Astrocyte (in vitro differentiated cells and primary cell): ENCODE results near the gene CSF1. TPM values are rescaled to one million over a fixed set of nuclear protein-coding genes. Genes with fewer than 3 reads are reported as not detected.

Experiments
- DNase-seq: peaks from one replicate; pipeline ENCODE4 v3.0.0-alpha.2; 2010; ENCODE audit warnings: low read depth
- FAIRE-seq: peaks from 2 replicates; lab custom pipeline; 2011; peaks lifted over from hg19 to GRCh38; lab: Jason Lieb, UNC
- H2AFZ ChIP-seq: 2 replicates; pipeline ENCODE4 v1.6.0; 2012; ENCODE audit warnings: low read depth, low read length, inconsistent platforms
- H3K27ac ChIP-seq: 2 replicates; pipeline ENCODE4 v1.5.1; 2011; ENCODE audit warnings: low read depth, low read length, inconsistent platforms
- H3K27me3 ChIP-seq: 2 replicates; pipeline ENCODE4 v1.6.0; 2011; ENCODE audit warnings: low read length, inconsistent platforms; ENCODE audit not compliant: insufficient read depth
- H3K36me3 ChIP-seq: 2 replicates; pipeline ENCODE4 v1.5.1; 2011; ENCODE audit warnings: low read length, inconsistent platforms; ENCODE audit not compliant: insufficient read depth
- H3K4me1 ChIP-seq: 2 replicates; pipeline ENCODE4 v1.5.1; 2011; ENCODE audit warnings: low read length, inconsistent platforms; ENCODE audit not compliant: insufficient read depth
- H3K4me2 ChIP-seq: 2 replicates; pipeline ENCODE4 v1.6.0; 2012; ENCODE audit warnings: low read length, inconsistent platforms
- H3K4me3 ChIP-seq: 2 replicates; pipeline ENCODE4 v1.5.1; 2011; ENCODE audit warnings: low read depth, mild to moderate bottlenecking, low read length, inconsistent platforms; ENCODE audit not compliant: insufficient read depth
- H3K79me2 ChIP-seq: 2 replicates; pipeline ENCODE4 v1.6.0; 2012; ENCODE audit warnings: mild to moderate bottlenecking, low read length, inconsistent platforms; ENCODE audit not compliant: insufficient read depth
- H3K9ac ChIP-seq: 2 replicates; pipeline ENCODE4 v1.6.0; 2012; ENCODE audit warnings: mild to moderate bottlenecking, low read length, inconsistent platforms
- H3K9me3 ChIP-seq: 2 replicates; pipeline ENCODE4 v1.5.1; 2012; ENCODE audit warnings: low read depth, mild to moderate bottlenecking, low read length, inconsistent platforms; ENCODE audit not compliant: insufficient read depth
- H4K20me1 ChIP-seq: 2 replicates; pipeline ENCODE4 v1.6.0; 2012; ENCODE audit warnings: low read length, inconsistent platforms; ENCODE audit not compliant: insufficient read depth
- H3K27ac Mint-ChIP-seq: one replicate; pipeline ENCODE4 v1.8.0; 2021; ENCODE audit warnings: mild to moderate bottlenecking, mixed read lengths; ENCODE audit not compliant: unreplicated experiment
- H3K27me3 Mint-ChIP-seq: one replicate; pipeline ENCODE4 v1.8.0; 2021; ENCODE audit warnings: low read depth, mixed read lengths; ENCODE audit not compliant: unreplicated experiment
- H3K36me3 Mint-ChIP-seq: one replicate; pipeline ENCODE4 v1.8.0; 2021; ENCODE audit warnings: low read depth, mixed read lengths; ENCODE audit not compliant: unreplicated experiment
- H3K4me1 Mint-ChIP-seq: one replicate; pipeline ENCODE4 v1.8.0; 2021; ENCODE audit warnings: low read depth, mixed read lengths; ENCODE audit not compliant: unreplicated experiment
- H3K4me3 Mint-ChIP-seq: one replicate; pipeline ENCODE4 v1.8.0; 2021; ENCODE audit warnings: mild to moderate bottlenecking, moderate library complexity, mixed read lengths; ENCODE audit not compliant: unreplicated experiment
- H3K9me3 Mint-ChIP-seq: one replicate; pipeline ENCODE4 v1.8.0; 2021; ENCODE audit warnings: mild to moderate bottlenecking, mixed read lengths; ENCODE audit not compliant: unreplicated experiment
- EZH2 ChIP-seq: IDR thresholded peaks from 2 replicates; pipeline ENCODE4 v1.6.1; 2012; ENCODE audit warnings: mild to moderate bottlenecking, low read length, inconsistent platforms; ENCODE audit not compliant: insufficient read depth
- total RNA-seq: library from RNA; stranded (reverse); gene quantifications from 2 replicates; pipeline ENCODE4 v1.2.1, GENCODE V29; 2021
- TF ChIP-seq, protein P1 (sequence below): IDR thresholded peaks from 2 replicates; pipeline ENCODE4 v1.5.1; 2011; ENCODE audit warnings: low read depth, mild to moderate bottlenecking, inconsistent platforms, low read length, moderate library complexity; ENCODE audit not compliant: insufficient read depth

The CSF1 gene
- total RNA-seq, 1 donor from 2014 or later: 12.3 TPM

GRCh38 chr1:109933856-109934711 lies 23.4 kb downstream of the CSF1 start:
- Histone ChIP-seq H3K9ac (no peak overlapping the region), H4K20me1 (no peaks in the 10 kb centered on the region), H3K4me2 (peak overlapping the region; percentile 30), H3K9me3 (peaks cover 3% of the 10 kb centered on the region), H3K36me3 (no peaks in the 10 kb centered on the region), H3K27ac (peak overlapping the region; percentile 3), H3K27me3 (no peaks in the 10 kb centered on the region), H2AFZ (no peak overlapping the region), H3K4me1 (peaks cover 17% of the 10 kb centered on the region), H3K4me3 (no peak overlapping the region), H3K79me2 (no peaks in the 10 kb centered on the region)
- H3K9me3 Mint-ChIP-seq: peaks cover 4% of the 10 kb centered on the region
- peak; percentile 91 for DNase-seq
- H3K36me3 Mint-ChIP-seq: peaks cover 2% of the 10 kb centered on the region
- no peak overlapping the region for H3K27ac Mint-ChIP-seq
- no peak overlapping the region for H3K4me3 Mint-ChIP-seq
- H3K4me1 Mint-ChIP-seq: peaks cover 18% of the 10 kb centered on the region
- H3K27me3 Mint-ChIP-seq: peaks cover 5% of the 10 kb centered on the region
- TF ChIP-seq, protein P1, sequence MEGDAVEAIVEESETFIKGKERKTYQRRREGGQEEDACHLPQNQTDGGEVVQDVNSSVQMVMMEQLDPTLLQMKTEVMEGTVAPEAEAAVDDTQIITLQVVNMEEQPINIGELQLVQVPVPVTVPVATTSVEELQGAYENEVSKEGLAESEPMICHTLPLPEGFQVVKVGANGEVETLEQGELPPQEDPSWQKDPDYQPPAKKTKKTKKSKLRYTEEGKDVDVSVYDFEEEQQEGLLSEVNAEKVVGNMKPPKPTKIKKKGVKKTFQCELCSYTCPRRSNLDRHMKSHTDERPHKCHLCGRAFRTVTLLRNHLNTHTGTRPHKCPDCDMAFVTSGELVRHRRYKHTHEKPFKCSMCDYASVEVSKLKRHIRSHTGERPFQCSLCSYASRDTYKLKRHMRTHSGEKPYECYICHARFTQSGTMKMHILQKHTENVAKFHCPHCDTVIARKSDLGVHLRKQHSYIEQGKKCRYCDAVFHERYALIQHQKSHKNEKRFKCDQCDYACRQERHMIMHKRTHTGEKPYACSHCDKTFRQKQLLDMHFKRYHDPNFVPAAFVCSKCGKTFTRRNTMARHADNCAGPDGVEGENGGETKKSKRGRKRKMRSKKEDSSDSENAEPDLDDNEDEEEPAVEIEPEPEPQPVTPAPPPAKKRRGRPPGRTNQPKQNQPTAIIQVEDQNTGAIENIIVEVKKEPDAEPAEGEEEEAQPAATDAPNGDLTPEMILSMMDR: no peak
- TF ChIP-seq EZH2: no peak
- FAIRE-seq: no peak

DNA sequence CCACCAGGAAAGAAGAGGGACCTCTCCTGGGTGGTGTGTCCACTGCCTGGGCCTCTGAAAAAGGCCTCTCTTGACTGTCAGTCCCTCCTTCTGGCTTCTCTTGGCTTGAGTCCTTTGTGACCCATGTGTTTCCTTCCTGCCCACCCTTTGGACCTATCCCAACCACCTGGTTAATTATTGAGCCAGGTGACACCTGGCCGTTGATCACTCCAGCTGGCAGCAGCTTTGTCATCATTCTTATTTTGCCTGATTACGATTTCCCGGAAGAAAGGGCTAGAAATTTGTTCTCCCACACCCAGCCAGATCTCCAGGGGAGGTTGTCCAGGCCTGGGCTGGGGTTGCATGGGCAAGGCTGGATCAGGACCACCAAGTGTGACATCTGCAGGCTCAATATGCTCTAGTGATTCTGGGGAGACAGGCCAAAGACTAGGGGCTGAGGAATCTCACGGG lies 24.8 kb downstream of the CSF1 start:
- no peak overlapping the region for H3K27ac Mint-ChIP-seq
- TF ChIP-seq EZH2: no peak
- TF ChIP-seq, protein P1: no peak
- no peak overlapping the region for H3K4me2 ChIP-seq

GRCh38 chr1:109937738-109938137 lies 27.1 kb downstream of the CSF1 start:
- H2AFZ ChIP-seq: no peak overlapping the region
- peaks cover 3% of the 10 kb centered on the region for H3K9me3 ChIP-seq
- peaks cover 11% of the 10 kb centered on the region for H3K4me1 ChIP-seq
- H3K79me2 ChIP-seq: no peaks in the 10 kb centered on the region
- H3K27me3 ChIP-seq: no peaks in the 10 kb centered on the region
- H3K36me3 ChIP-seq: no peaks in the 10 kb centered on the region
- FAIRE-seq (no peak), DNase-seq (no peak)
- no peak overlapping the region for H3K27ac ChIP-seq
- no peak overlapping the region for H3K27ac Mint-ChIP-seq
- peaks cover 6% of the 10 kb centered on the region for H3K9me3 Mint-ChIP-seq
- H3K4me1 Mint-ChIP-seq: peaks cover 5% of the 10 kb centered on the region
- TF ChIP-seq, protein P1: no peak
- no peak for TF ChIP-seq EZH2
- H3K4me3 Mint-ChIP-seq: no peak overlapping the region
- H3K36me3 Mint-ChIP-seq: no peaks in the 10 kb centered on the region
- peaks cover 5% of the 10 kb centered on the region for H3K27me3 Mint-ChIP-seq
- no peaks in the 10 kb centered on the region for H4K20me1 ChIP-seq
- H3K9ac ChIP-seq: no peak overlapping the region
- no peak overlapping the region for H3K4me2 ChIP-seq
- H3K4me3 ChIP-seq: no peak overlapping the region

More for the DNA sequence above, 24.8 kb downstream of the CSF1 start:
- Histone ChIP-seq H3K79me2 (no peaks in the 10 kb centered on the region), H3K27ac (no peak overlapping the region), H2AFZ (no peak overlapping the region), H4K20me1 (no peaks in the 10 kb centered on the region), H3K4me1 (peaks cover 17% of the 10 kb centered on the region), H3K9ac (no peak overlapping the region), H3K36me3 (no peaks in the 10 kb centered on the region), H3K27me3 (no peaks in the 10 kb centered on the region), H3K4me3 (no peak overlapping the region), H3K9me3 (peaks cover 3% of the 10 kb centered on the region)
- Mint-ChIP-seq H3K4me3 (no peak overlapping the region), H3K9me3 (peaks cover 6% of the 10 kb centered on the region), H3K27me3 (peaks cover 5% of the 10 kb centered on the region), H3K36me3 (no peaks in the 10 kb centered on the region), H3K4me1 (peaks cover 14% of the 10 kb centered on the region)
- FAIRE-seq (no peak), DNase-seq (no peak)
